ENCODE measurements around the gene TOR2A. TPM values are rescaled to one million over a fixed set of nuclear protein-coding genes. Genes with fewer than 3 reads are reported as not detected.

TOR2A gene
- total and polyA plus RNA-seq, 2 experiments from 2014 or later: 16.8 to 28.8 TPM

DNA sequence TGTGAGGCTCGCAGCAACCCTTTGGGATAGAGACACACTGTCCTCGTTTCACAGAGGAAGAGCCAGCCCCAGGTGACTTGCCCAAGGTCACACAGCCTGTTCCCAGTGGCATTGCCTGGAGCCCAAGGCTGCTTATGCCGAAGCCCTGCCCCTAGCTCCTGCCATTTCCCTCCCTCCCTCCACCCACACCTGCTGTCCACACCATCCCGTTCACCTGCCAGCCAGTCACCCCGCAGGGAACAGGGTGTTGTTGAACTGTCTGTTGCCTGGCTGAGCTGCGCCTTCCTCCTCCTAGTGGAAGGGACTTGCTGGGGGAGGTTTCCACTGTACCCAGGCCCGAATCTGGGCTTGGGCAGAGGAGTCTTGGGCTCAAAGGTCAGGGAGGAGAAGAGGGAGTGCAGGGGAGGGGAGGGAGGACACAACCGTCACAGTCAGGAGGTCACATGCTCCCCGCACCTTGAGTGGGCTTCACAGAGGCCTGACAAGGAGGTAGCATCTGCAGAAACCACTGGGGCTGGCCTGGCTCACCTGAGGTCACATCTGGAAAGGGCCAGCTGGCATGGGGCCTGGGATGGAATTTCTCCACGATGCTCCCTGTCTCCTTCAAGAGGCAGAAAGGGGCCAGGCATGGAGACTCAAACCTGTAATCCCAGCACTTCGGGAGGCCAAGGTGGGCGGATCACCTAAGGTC is 12.9 kb downstream of the TOR2A start:
- no peak for TF ChIP-seq EZH2phosphoT487 (IDR thresholded peaks at IDR 0.05; ENCODE audit: low read depth, severe bottlenecking, unreplicated experiment)
- no peaks in the 10 kb centered on the region for H3K36me3 ChIP-seq (replicated peaks; ENCODE audit: insufficient read depth, low read depth)
- H3K27me3 ChIP-seq: no peaks in the 10 kb centered on the region
- no peak overlapping the region for H2AFZ ChIP-seq
- no peak for DNase-seq (ENCODE audit: low spot score)
- 70% methylated on average over 12 of the region's 12 CpGs for WGBS (ENCODE audit: low lambda C conversion rate, missing lambda C conversion rate)
- H3K27ac ChIP-seq: no peak overlapping the region
- no peaks in the 10 kb centered on the region for H3K79me2 ChIP-seq
- H3K9me2 ChIP-seq (replicated peaks; ENCODE audit: insufficient read depth): no peaks in the 10 kb centered on the region
- H3K4me2 ChIP-seq: no peak overlapping the region
- no peak overlapping the region for H3K4me3 ChIP-seq
- no peaks in the 10 kb centered on the region for H4K20me1 ChIP-seq (ENCODE audit: insufficient read depth, poor library complexity, severe bottlenecking)
- H3K4me1 ChIP-seq (ENCODE audit: insufficient read depth): no peaks in the 10 kb centered on the region
- no peaks in the 10 kb centered on the region for H3K9me3 ChIP-seq (ENCODE audit: low read depth)

DNA sequence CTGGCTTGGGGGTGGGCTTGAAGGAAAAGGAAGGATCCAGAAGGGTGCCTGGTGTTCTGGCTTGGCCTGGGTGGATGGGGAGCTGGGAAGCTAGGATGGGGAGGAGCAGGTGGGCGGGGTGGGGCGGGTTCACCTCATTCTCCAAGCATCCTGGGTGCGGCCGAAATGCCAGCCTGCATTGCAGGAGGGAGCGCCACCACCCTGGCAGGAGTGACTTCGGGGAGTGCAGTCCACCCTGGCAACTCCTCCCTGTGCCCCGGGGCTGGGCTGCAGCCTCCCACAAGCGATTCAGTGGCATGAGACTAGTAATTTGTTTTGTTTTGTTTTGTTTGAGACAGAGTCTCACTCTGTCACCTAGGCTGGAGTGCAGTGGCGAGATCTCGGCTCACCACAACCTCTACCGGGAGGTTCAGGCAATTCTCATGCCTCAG is 13.7 kb downstream of the TOR2A start:
- no peaks in the 10 kb centered on the region for H3K4me1 ChIP-seq (ENCODE audit: insufficient read depth)
- no peak overlapping the region for H3K4me2 ChIP-seq
- WGBS (ENCODE audit: low lambda C conversion rate, missing lambda C conversion rate): 63% methylated on average over 9 of the region's 11 CpGs
- no peaks in the 10 kb centered on the region for H3K36me3 ChIP-seq (replicated peaks; ENCODE audit: insufficient read depth, low read depth)
- no peaks in the 10 kb centered on the region for H3K27me3 ChIP-seq
- TF ChIP-seq CTCF (IDR thresholded peaks at IDR 0.05; ENCODE audit: poor library complexity): no peak
- no peak for TF ChIP-seq EZH2phosphoT487 (IDR thresholded peaks at IDR 0.05; ENCODE audit: low read depth, severe bottlenecking, unreplicated experiment)
- no peak for TF ChIP-seq EZH2 (IDR thresholded peaks at IDR 0.05; ENCODE audit: borderline replicate concordance)
- DNase-seq (ENCODE audit: low spot score): no peak
- no peak overlapping the region for H3K4me3 ChIP-seq
- no peak overlapping the region for H3K27ac ChIP-seq
- no peaks in the 10 kb centered on the region for H3K9me2 ChIP-seq (replicated peaks; ENCODE audit: insufficient read depth)
- no peaks in the 10 kb centered on the region for H4K20me1 ChIP-seq (ENCODE audit: insufficient read depth, poor library complexity, severe bottlenecking)
- no peak overlapping the region for H2AFZ ChIP-seq
- H3K9me3 ChIP-seq (ENCODE audit: low read depth): no peaks in the 10 kb centered on the region
- no peaks in the 10 kb centered on the region for H3K79me2 ChIP-seq

- Histone ChIP-seq H3K4me1 (ENCODE audit: insufficient read depth) (no peaks in the 10 kb centered on the region), H3K4me3 (no peak overlapping the region), H3K27ac (no peak overlapping the region), H3K27me3 (no peaks in the 10 kb centered on the region), H3K9me3 (ENCODE audit: low read depth) (no peaks in the 10 kb centered on the region), H4K20me1 (ENCODE audit: insufficient read depth, poor library complexity, severe bottlenecking) (no peaks in the 10 kb centered on the region), H2AFZ (no peak overlapping the region), H3K9me2 (replicated peaks; ENCODE audit: insufficient read depth) (no peaks in the 10 kb centered on the region), H3K36me3 (replicated peaks; ENCODE audit: insufficient read depth, low read depth) (no peaks in the 10 kb centered on the region), H3K79me2 (no peaks in the 10 kb centered on the region), H3K4me2 (no peak overlapping the region)
- no peak for DNase-seq (ENCODE audit: low spot score)
- TF ChIP-seq EZH2 (IDR thresholded peaks at IDR 0.05; ENCODE audit: borderline replicate concordance) (no peak), CTCF (IDR thresholded peaks at IDR 0.05; ENCODE audit: poor library complexity) (no peak), EZH2phosphoT487 (IDR thresholded peaks at IDR 0.05; ENCODE audit: low read depth, severe bottlenecking, unreplicated experiment) (no peak)
Measured at GRCh38 chr9:127720865-127721227, 14.2 kb downstream of the TOR2A start.

DNA sequence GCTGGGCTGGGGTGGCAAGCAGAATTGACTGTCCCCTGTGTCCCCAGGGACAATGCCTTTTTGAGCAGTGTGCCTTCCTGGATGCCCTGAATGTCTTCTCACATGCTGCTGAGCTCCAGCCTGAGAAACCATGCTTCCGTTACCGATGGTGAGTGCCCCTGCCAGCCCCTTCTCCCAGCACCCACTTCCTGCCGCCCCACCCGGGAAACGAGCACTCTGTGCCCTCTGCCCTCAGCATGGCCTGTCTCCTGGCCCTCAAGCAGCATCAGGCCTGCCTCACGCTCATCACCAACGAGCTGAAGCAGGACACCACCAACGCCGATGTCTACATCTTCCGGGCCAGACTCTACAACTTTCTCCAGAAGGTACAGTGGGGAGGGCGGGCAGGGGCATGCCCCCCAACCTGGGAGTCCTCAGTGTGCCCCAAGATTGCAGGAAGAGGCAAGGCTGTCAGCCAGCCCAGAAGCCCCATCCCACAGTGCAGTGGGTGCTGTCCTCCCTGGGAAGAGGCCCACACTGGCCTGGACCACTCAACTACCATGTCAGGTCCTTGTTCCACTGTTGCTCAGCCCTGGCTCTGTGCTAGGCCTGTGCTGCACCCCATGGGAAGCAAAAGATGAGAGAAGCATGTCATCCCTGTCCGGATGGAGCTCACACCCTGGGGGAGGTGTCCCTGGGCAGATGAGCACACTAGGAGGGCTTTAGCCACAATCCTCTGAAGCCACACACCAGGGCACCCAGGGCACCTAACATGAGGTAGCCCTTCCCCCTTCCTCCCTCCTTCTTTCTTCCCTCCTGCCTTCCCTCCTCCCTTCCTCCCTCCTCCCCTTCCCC is 14.8 kb downstream of the TOR2A start:
- Histone ChIP-seq H2AFZ (no peak overlapping the region), H3K27me3 (no peaks in the 10 kb centered on the region), H3K4me1 (ENCODE audit: insufficient read depth) (no peaks in the 10 kb centered on the region), H4K20me1 (ENCODE audit: insufficient read depth, poor library complexity, severe bottlenecking) (no peaks in the 10 kb centered on the region), H3K36me3 (replicated peaks; ENCODE audit: insufficient read depth, low read depth) (no peaks in the 10 kb centered on the region), H3K9me3 (ENCODE audit: low read depth) (no peaks in the 10 kb centered on the region), H3K79me2 (no peaks in the 10 kb centered on the region), H3K4me3 (no peak overlapping the region), H3K9me2 (replicated peaks; ENCODE audit: insufficient read depth) (no peaks in the 10 kb centered on the region), H3K4me2 (no peak overlapping the region), H3K27ac (no peak overlapping the region)
- DNase-seq (ENCODE audit: low spot score): no peak
- WGBS (ENCODE audit: low lambda C conversion rate, missing lambda C conversion rate): 90% methylated on average over 11 of the region's 12 CpGs
- TF ChIP-seq EZH2phosphoT487 (IDR thresholded peaks at IDR 0.05; ENCODE audit: low read depth, severe bottlenecking, unreplicated experiment): no peak
- TF ChIP-seq CTCF (IDR thresholded peaks at IDR 0.05; ENCODE audit: poor library complexity): no peak
- TF ChIP-seq EZH2 (IDR thresholded peaks at IDR 0.05; ENCODE audit: borderline replicate concordance): no peak

Data from hepatocyte (in vitro differentiated cells).